GM12875 (cell line): ENCODE data around the gene BIRC3.
A peak's percentile ranks its signal among the peaks of the same experiment; 100 is the strongest.

Experiments used
- H3K4me3 ChIP-seq: one replicate; pipeline ENCODE4 v1.5.1; 2011; ENCODE audit warnings: low read depth, low read length, control low read depth
- TF ChIP-seq, protein P1 (sequence below): IDR thresholded peaks from 2 replicates; pipeline ENCODE4 v1.5.1; 2011; ENCODE audit warnings: low read depth, mild to moderate bottlenecking, control low read depth, inconsistent platforms, low read length, moderate library complexity, borderline replicate concordance; ENCODE audit not compliant: insufficient read depth

BIRC3 gene

DNA sequence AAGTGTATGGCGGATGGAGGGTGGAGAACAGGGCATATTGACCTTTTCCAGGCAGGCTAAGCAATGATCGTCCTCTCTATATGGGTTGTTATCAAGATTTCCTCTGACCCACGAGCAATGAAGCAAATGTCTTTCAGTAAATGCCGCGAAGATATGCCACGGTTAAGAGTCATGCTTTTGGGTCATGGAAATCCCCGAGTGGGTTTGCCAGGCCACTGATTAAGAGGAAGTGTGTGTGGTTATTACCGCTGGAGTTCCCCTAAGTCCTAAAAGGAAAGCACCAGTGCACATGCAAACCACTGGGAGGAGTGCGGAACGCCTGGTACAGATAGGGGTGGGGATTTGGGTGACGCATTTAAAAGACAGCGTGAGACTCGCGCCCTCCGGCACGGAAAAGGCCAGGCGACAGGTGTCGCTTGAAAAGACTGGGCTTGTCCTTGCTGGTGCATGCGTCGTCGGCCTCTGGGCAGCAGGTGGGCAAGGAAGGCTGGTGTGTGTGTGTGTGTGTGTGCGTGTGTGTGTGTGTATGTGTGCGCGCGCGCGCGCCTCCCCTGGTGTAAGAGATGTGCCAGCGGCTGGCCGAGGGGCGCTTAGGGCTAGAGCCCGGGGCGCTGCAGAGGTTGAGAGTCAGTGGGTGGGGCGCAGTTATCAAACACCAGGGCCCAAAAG lies at the start of gene BIRC3:
TSS of gene BIRC3 (plus strand) at position 386 of the 669 bp plus-strand sequence. CDS start 7,026 bp downstream, outside the sequence.
- TF ChIP-seq, protein P1, sequence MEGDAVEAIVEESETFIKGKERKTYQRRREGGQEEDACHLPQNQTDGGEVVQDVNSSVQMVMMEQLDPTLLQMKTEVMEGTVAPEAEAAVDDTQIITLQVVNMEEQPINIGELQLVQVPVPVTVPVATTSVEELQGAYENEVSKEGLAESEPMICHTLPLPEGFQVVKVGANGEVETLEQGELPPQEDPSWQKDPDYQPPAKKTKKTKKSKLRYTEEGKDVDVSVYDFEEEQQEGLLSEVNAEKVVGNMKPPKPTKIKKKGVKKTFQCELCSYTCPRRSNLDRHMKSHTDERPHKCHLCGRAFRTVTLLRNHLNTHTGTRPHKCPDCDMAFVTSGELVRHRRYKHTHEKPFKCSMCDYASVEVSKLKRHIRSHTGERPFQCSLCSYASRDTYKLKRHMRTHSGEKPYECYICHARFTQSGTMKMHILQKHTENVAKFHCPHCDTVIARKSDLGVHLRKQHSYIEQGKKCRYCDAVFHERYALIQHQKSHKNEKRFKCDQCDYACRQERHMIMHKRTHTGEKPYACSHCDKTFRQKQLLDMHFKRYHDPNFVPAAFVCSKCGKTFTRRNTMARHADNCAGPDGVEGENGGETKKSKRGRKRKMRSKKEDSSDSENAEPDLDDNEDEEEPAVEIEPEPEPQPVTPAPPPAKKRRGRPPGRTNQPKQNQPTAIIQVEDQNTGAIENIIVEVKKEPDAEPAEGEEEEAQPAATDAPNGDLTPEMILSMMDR = no peak
- peak within 1 kb of the TSS; percentile 86 for H3K4me3 ChIP-seq

DNA sequence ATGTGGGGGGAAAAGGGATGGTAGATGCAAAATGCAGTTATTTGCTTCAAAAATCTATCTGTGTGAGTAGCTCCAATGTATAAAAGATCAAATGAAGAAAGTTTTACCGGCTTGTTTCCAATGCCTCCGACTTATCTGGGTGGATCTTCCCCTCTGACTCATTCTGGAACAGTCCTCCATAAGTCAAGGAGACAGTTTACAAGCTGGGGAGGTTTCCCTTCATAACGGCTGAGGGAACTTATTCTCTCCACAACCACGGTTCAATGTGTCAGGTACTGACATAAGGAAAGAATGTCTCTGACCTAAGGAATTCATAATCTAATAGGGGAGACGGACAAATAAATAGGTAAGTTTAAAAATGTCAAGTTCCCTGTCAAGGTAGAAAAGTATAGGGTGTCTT lies 49.7 kb upstream of the BIRC3 start:
- H3K4me3 ChIP-seq = no peak overlapping the region
- TF ChIP-seq, protein P1 = no peak

DNA sequence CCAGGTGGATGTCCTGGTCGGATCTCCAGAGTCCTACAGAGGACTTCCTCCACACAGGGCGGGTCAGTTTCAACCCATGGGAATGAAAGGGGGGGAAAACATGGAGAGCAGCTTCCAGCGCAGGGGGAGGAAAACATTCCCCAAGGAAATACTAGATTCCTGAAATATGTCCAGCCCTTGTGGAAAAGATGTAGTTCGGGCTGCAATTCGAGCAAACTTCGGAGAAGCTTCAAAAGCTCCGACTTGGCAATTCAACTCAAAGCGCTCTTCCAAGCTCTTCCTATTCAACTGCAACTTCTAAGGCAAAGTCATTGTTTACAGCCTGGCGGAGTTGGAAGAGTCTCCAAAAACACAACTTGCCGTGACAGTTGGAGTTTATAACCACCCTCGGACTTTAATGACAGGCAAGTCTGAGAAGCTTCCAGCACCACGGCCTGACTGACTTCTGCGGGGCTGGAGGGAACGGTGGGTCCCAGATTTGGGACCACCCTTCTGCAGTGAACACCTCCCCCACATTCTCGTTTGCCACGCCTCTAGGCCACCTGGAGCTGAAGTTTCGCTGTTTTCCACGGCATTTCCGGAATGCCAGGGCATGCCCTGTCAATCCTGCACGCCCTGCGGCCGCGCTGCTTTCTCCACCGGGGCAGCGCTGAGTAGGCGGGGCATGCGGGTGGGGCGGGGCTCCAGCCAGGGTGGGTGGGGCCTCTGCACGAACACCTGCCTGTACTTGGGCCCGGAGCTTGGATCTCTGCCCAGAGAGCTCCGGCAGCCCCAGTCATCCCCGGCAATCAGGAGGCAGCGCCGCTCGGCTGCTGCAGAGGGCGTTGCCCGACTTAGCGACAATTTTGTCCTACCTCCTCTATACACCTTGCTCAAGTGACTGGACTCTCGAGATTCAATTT lies 49.0 kb upstream of the BIRC3 start:
- TF ChIP-seq, protein P1 = 0 out of 2 replicates have a peak, but pooled peaks have one; percentile 12
- no peak overlapping the region for H3K4me3 ChIP-seq

DNA sequence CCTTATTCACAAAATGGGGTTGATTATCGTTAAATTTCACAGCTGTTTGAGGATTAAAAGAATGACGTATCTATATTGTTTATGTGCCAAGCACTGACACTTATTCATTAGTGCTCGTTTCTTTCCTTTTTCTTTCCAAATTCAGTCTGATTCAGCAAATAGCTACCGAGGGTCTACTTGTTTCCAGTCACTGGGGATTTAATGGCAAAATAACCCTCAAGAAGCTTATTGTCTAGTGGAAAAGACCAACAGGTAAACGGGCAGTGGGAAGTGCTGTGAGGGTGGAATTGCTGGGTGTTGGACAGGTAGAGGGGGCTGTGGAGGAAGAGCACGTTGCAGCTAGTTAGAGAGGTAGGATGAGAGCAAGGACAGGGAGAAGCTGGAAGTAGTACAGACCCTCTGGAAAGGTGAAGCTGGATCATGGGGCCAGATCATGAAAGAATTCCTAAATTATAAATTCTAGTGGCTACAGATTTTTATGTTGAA lies 48.3 kb upstream of the BIRC3 start:
- TF ChIP-seq, protein P1 = no peak
- no peak overlapping the region for H3K4me3 ChIP-seq

DNA sequence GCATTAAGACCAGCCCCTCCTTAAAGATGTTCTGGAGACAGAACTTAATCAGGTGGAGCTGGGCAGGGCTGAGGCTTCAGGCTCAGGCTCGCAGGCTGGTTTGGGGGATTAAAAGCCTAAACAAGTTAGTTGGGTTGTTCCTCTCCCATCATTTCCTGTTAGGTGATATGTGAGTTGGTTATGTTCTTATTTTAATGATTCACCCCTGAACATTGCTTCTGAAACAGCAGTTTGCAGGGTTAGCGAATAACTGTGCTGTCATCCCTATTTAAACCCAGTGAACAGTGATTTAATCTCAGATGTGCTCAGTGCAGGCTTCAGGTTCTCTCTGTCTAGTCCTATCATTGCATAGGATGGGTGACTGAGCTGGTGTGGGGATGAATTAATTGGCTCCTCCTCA lies 47.4 kb upstream of the BIRC3 start:
- TF ChIP-seq, protein P1 = no peak
- H3K4me3 ChIP-seq = no peak overlapping the region

DNA sequence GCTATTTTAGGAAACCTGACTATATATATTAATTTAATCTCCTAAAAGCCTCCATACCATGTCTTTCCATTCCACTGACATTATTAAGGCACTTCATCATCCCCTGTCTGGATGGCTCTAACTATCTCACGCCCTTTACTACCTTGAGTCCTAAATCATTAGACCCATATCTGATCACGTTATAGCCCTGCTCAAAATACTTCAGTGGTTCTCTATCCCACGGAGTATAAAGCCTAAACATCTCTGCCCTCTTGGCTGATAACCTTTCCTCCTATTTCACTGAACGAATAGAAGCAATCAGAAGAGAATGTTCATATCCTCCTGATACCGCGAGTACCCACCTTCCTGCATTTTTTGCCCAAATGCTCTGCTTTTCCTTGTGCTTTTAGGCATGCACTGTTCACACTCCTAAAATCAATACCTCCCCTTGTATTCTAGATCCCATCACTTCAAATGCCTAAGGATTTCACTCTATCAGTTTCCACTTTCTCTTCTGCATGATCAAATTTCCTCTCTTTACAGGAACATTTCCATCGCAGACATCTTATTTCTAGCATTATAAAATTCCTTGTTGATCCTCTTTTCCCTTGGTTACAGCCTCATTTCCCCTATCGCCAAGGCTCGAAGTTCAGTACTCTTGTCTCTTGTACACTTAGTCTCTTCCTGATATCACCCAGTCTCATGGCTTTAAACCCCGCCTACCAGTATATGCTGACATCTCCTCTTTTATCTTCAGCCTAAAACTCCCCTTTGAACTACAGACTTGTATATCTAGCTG lies 45.0 kb upstream of the BIRC3 start:
- TF ChIP-seq, protein P1 = no peak
- no peak overlapping the region for H3K4me3 ChIP-seq
